ENCODE results near the gene RNF26.

DNA sequence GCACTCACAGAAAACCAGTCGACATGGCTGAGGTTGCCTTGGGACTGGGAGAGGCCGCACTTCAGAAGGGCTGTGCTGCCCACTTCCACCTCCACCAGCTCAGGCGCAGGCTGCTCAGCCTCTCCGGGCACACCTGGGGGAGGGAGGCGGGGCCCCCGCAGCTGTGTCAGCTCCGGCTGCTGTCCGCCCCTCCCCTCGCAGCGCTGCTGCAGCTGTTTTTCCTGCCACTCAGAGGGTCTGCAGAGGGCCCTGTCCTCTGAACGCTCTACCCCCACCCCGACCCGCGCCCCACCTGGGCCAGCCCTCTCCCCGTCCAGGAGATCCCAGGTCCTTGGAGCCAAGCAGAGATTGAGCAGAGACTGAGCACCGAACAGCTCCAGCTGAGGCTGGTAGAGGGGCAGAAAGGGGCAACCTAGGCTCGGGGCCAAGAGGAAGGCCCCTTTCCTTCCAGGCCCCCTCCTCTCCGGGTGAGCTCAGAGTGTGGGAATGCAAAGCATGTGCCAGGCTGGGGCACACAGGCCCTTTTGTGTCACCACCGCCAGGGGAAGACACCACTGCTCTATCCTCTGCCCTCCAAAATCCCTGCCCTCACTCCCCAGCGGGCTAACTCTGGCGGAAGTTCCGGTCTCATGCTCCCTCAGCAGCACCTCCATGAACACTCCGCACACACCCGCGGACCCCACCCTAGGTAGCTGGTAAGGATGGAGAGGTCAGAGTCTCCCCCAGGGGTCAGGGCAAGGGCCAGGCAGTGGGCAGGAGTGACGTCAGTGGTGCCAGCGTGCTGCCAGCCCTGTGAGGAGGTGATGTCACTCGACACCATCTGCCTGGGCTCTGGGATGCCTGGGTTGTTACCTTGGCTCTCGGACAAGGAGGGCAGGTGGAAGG lies 19.0 kb upstream of the RNF26 start:
- peak; percentile 44 to 74 (median 64) for TF ChIP-seq POLR2A (IDR thresholded peaks at IDR 0.05)
- TF ChIP-seq, protein P1, sequence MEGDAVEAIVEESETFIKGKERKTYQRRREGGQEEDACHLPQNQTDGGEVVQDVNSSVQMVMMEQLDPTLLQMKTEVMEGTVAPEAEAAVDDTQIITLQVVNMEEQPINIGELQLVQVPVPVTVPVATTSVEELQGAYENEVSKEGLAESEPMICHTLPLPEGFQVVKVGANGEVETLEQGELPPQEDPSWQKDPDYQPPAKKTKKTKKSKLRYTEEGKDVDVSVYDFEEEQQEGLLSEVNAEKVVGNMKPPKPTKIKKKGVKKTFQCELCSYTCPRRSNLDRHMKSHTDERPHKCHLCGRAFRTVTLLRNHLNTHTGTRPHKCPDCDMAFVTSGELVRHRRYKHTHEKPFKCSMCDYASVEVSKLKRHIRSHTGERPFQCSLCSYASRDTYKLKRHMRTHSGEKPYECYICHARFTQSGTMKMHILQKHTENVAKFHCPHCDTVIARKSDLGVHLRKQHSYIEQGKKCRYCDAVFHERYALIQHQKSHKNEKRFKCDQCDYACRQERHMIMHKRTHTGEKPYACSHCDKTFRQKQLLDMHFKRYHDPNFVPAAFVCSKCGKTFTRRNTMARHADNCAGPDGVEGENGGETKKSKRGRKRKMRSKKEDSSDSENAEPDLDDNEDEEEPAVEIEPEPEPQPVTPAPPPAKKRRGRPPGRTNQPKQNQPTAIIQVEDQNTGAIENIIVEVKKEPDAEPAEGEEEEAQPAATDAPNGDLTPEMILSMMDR (IDR thresholded peaks at IDR 0.05): peak in 4 of 7 experiments; percentile 43 to 50 (median 46)
